H9 (cell line): ENCODE measurements around the gene RILPL2. TPM values are rescaled to one million over a fixed set of nuclear protein-coding genes. Genes with fewer than 3 reads are reported as not detected.

ENCODE experiments used
- DNase-seq: peaks from one replicate; pipeline ENCODE4 v3.0.0-alpha.2; 2017
- H2AFZ ChIP-seq: one replicate; pipeline ENCODE4 v1.6.1; 2013; ENCODE audit warnings: mild to moderate bottlenecking, low read length, control low read depth, moderate library complexity
- H2AK5ac ChIP-seq: 2 replicates; pipeline ENCODE4 v1.6.1; 2013; ENCODE audit warnings: low read length, control low read depth, mixed read lengths; ENCODE audit not compliant: insufficient read length
- H2BK120ac ChIP-seq: one replicate; pipeline ENCODE4 v1.6.1; 2013; ENCODE audit warnings: low read depth, mild to moderate bottlenecking, low read length, control low read depth, inconsistent platforms; ENCODE audit not compliant: poor library complexity, severe bottlenecking
- H2BK12ac ChIP-seq: 2 replicates; pipeline ENCODE4 v1.6.1; 2013; ENCODE audit warnings: low read length, control low read depth, mixed read lengths, low read depth; ENCODE audit not compliant: insufficient read length
- H2BK15ac ChIP-seq: 2 replicates; pipeline ENCODE4 v1.6.1; 2013; ENCODE audit warnings: low read depth, low read length, control low read depth
- H2BK20ac ChIP-seq: one replicate; pipeline ENCODE4 v1.6.1; 2013; ENCODE audit warnings: low read depth, mild to moderate bottlenecking, low read length, control low read depth, inconsistent platforms; ENCODE audit not compliant: poor library complexity, severe bottlenecking
- H2BK5ac ChIP-seq: 2 replicates; pipeline ENCODE4 v1.6.1; 2013; ENCODE audit warnings: low read length, control low read depth, mixed read lengths; ENCODE audit not compliant: insufficient read length
- H3K14ac ChIP-seq: 2 replicates; pipeline ENCODE4 v1.6.1; 2013; ENCODE audit warnings: low read length, control low read depth; ENCODE audit not compliant: insufficient read depth
- H3K18ac ChIP-seq: 2 replicates; pipeline ENCODE4 v1.6.1; 2013; ENCODE audit warnings: low read depth, mild to moderate bottlenecking, mixed read lengths, low read length, control low read depth; ENCODE audit not compliant: insufficient read length
- H3K23ac ChIP-seq: 2 replicates; pipeline ENCODE4 v1.6.1; 2013; ENCODE audit warnings: low read length, control low read depth, mixed read lengths, low read depth; ENCODE audit not compliant: insufficient read length
- H3K23me2 ChIP-seq: 2 replicates; pipeline ENCODE4 v1.6.1; 2013; ENCODE audit warnings: low read depth, mild to moderate bottlenecking, mixed read lengths, low read length, control low read depth; ENCODE audit not compliant: insufficient read length, poor library complexity, severe bottlenecking
- H3K27ac ChIP-seq: 2 replicates; pipeline ENCODE4 v1.5.1; 2013; ENCODE audit warnings: low read length, control low read depth, mixed read lengths, low read depth; ENCODE audit not compliant: insufficient read length
- H3K27me3 ChIP-seq: 2 replicates; pipeline ENCODE4 v1.6.1; 2013; ENCODE audit warnings: low read length, control low read depth, inconsistent platforms; ENCODE audit not compliant: insufficient read depth
- H3K4ac ChIP-seq: 2 replicates; pipeline ENCODE4 v1.6.1; 2013; ENCODE audit warnings: low read depth, mild to moderate bottlenecking, control low read depth, inconsistent platforms, low read length, moderate library complexity
- H3K4me1 ChIP-seq: 2 replicates; pipeline ENCODE4 v1.6.1; 2013; ENCODE audit warnings: low read length, control low read depth, inconsistent platforms; ENCODE audit not compliant: insufficient read depth
- H3K4me2 ChIP-seq: 2 replicates; pipeline ENCODE4 v1.6.1; 2013; ENCODE audit warnings: low read length, control low read depth, mixed read lengths; ENCODE audit not compliant: insufficient read length, insufficient read depth
- H3K56ac ChIP-seq: 2 replicates; pipeline ENCODE4 v1.6.1; 2013; ENCODE audit warnings: low read depth, mild to moderate bottlenecking, mixed read lengths, low read length, control low read depth; ENCODE audit not compliant: insufficient read length
- H3K79me1 ChIP-seq: 2 replicates; pipeline ENCODE4 v1.6.1; 2013; ENCODE audit warnings: low read depth, mild to moderate bottlenecking, moderate library complexity, low read length, control low read depth, inconsistent platforms; ENCODE audit not compliant: insufficient read depth, poor library complexity, severe bottlenecking
- H3K79me2 ChIP-seq: 2 replicates; pipeline ENCODE4 v1.6.1; 2013; ENCODE audit warnings: low read length, control low read depth, inconsistent platforms; ENCODE audit not compliant: insufficient read depth
- H3K9ac ChIP-seq: 2 replicates; pipeline ENCODE4 v1.6.1; 2013; ENCODE audit warnings: low read length, control low read depth, mixed read lengths; ENCODE audit not compliant: insufficient read length; ENCODE audit errors: extremely low read depth
- H3K9me3 ChIP-seq: one replicate; pipeline ENCODE4 v1.6.1; 2013; ENCODE audit warnings: low read depth, low read length, inconsistent platforms; ENCODE audit not compliant: control insufficient read depth
- H3T11ph ChIP-seq: one replicate; pipeline ENCODE4 v1.6.1; 2013; ENCODE audit warnings: mild to moderate bottlenecking, low read length, control low read depth, inconsistent platforms
- H4K20me1 ChIP-seq: one replicate; pipeline ENCODE4 v1.6.1; 2013; ENCODE audit not compliant: control insufficient read depth, insufficient read length, insufficient read depth
- H4K5ac ChIP-seq: 2 replicates; pipeline ENCODE4 v1.6.1; 2013; ENCODE audit warnings: low read depth, mild to moderate bottlenecking, mixed read lengths, low read length, control low read depth; ENCODE audit not compliant: insufficient read length
- H4K8ac ChIP-seq: replicated peaks from 2 replicates; pipeline ENCODE4 v1.6.1; 2013; ENCODE audit warnings: low read length, control low read depth, mixed read lengths, low read depth; ENCODE audit not compliant: insufficient read length
- H4K91ac ChIP-seq: 2 replicates; pipeline ENCODE4 v1.6.1; 2013; ENCODE audit warnings: low read depth, mild to moderate bottlenecking, moderate library complexity, mixed read lengths, low read length, control low read depth; ENCODE audit not compliant: insufficient read length
- H3K27ac Mint-ChIP-seq, 3 experiments: 2 replicates in 2 of 3; 3 replicates in 1 of 3; pipeline ENCODE4 v1.8.0; 2020 to 2021; ENCODE audit warnings: mixed read lengths in 3 of 3, mild to moderate bottlenecking in 1 of 3, moderate library complexity in 1 of 3
- H3K27me3 Mint-ChIP-seq: 2 replicates; pipeline ENCODE4 v1.8.0; 2021; ENCODE audit warnings: low read depth, mild to moderate bottlenecking, moderate library complexity, mixed read lengths
- H3K36me3 Mint-ChIP-seq, 3 experiments: 2 replicates in 2 of 3; 3 replicates in 1 of 3; pipeline ENCODE4 v1.8.0; 2020 to 2021; ENCODE audit warnings: low read depth in 3 of 3, mixed read lengths in 3 of 3; ENCODE audit not compliant: insufficient read depth in 1 of 3
- H3K4me1 Mint-ChIP-seq, 2 experiments: 2 replicates each; pipeline ENCODE4 v1.8.0; 2020; ENCODE audit warnings: mixed read lengths in 2 of 2
- H3K4me3 Mint-ChIP-seq, 2 experiments: 2 replicates in 1 of 2; 3 replicates in 1 of 2; pipeline ENCODE4 v1.8.0; 2020 to 2021; ENCODE audit warnings: mild to moderate bottlenecking in 2 of 2, mixed read lengths in 2 of 2, moderate library complexity in 1 of 2
- H3K9me3 Mint-ChIP-seq, 2 experiments: 2 replicates in 1 of 2; 3 replicates in 1 of 2; pipeline ENCODE4 v1.8.0; 2020; ENCODE audit warnings: mild to moderate bottlenecking in 2 of 2, mixed read lengths in 2 of 2, moderate library complexity in 1 of 2
- CTCF ChIP-seq: fragments of 200-600 bp; sonication (generic); conservative IDR thresholded peaks from 3 replicates; pipeline ENCODE4 v1.8.0; 2021; ENCODE audit warnings: antibody characterized with exemption, mild to moderate bottlenecking
- WGBS: extraction: QIAGEN DNeasy Blood & Tissue Kit; methylation state at CpG from one replicate; pipeline ENCODE4 v1.1.7; 2013; ENCODE audit warnings: missing lambda C conversion rate, low lambda C conversion rate, mixed read lengths; ENCODE audit not compliant: insufficient read length; ENCODE audit errors: extremely low coverage; 5-methylcytosine and 5-hydroxymethylcytosine counted together
- total RNA-seq: library from RNA; stranded (reverse); gene quantifications from 2 replicates; pipeline ENCODE4 v1.2.1, GENCODE V29; 2021

Gene RILPL2
- total RNA-seq, 1 experiment from 2014 or later, result 1.4 TPM

GRCh38 chr12:123398550-123399254 lies 37.8 kb downstream of the RILPL2 start:
- Histone ChIP-seq H4K20me1 (no peaks in the 10 kb centered on the region), H3K27me3 (peaks cover 6% of the 10 kb centered on the region; the same call in 1 of the 2 replicates), H3K4me1 (no peaks in the 10 kb centered on the region; the same call in 1 of the 2 replicates), H2BK15ac (no peak overlapping the region), H4K91ac (no peak overlapping the region), H4K5ac (no peak overlapping the region), H2BK5ac (no peak overlapping the region), H3K23ac (no peak overlapping the region), H2AK5ac (no peak overlapping the region), H3K79me1 (no peaks in the 10 kb centered on the region), H3K56ac (no peak overlapping the region), H3K79me2 (no peaks in the 10 kb centered on the region), H3K23me2 (no peaks in the 10 kb centered on the region), H3K4me2 (no peak overlapping the region), H2BK120ac (no peak overlapping the region), H2BK12ac (no peak overlapping the region), H2AFZ (no peak overlapping the region), H3K14ac (no peak overlapping the region), H3K9me3 (no peaks in the 10 kb centered on the region), H3K9ac (no peak overlapping the region), H3K4ac (no peak overlapping the region), H3K27ac (no peak overlapping the region), H2BK20ac (no peak overlapping the region), H3K18ac (no peak overlapping the region), H3T11ph (no peak overlapping the region), H4K8ac (no peak overlapping the region)
- TF ChIP-seq CTCF, result no peak
- H3K4me3 Mint-ChIP-seq, result no peak overlapping the region
- H3K9me3 Mint-ChIP-seq, result no peaks in the 10 kb centered on the region
- H3K27ac Mint-ChIP-seq, result no peak overlapping the region
- DNase-seq, result no peak
- H3K36me3 Mint-ChIP-seq, result peaks cover 22 to 60% (median 36%) of the 10 kb centered on the region in 3 experiments; a peak in 6 of 7 replicates
- no CpG with 5 or more reads among the region's 14 CpGs for WGBS
- peaks cover 88% of the 10 kb centered on the region for H3K27me3 Mint-ChIP-seq
- H3K4me1 Mint-ChIP-seq, result peaks cover 8 to 10% of the 10 kb centered on the region in 2 experiments
